ENCODE measurements around the gene YARS1.
A peak's percentile ranks its signal among the peaks of the same experiment; 100 is the strongest.

YARS1 gene

DNA sequence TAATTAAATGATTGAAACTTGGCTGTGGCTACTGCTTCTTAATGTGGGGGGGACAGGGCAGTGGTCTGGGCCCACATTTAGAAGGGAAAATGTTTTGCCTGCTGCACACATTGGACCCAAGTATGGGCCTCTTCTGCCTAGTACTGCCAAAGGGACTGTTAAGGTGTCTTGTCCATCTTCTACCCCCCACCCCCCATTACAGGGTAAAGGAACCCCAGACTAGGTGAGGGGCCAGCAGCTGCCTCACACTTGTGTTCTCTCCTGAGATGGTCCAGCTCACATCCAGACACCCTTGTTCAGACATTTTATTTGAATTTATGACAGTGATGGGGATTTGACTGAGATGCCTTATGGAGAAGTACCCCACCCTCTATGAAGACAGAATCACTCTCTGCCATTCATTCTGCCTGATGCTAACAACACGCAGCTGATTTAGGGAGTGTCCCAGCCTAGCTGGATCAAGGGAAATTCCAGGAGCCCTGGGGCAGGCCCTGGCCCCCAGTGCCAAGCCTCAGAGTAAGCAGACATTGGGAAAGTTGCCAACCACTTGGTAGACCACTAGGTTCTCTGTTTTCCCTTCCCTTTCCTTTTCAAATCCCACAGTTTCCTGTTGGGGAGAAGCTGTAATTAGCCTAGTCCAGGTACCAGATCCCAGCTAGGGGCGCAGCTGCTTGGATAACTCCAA, 42.1 kb downstream of the YARS1 start:
- ATAC-seq (no peak), DNase-seq (ENCODE audit: low spot score in 2 of 2) (no peak)
- peaks cover 71% of the 10 kb centered on the region for H3K36me3 Mint-ChIP-seq
- H3K4me3 Mint-ChIP-seq: no peak overlapping the region
- H3K4me1 Mint-ChIP-seq: peaks cover 25% of the 10 kb centered on the region
- H3K27ac Mint-ChIP-seq: peak overlapping the region; percentile 74
- no peaks in the 10 kb centered on the region for H3K9me3 Mint-ChIP-seq

DNA sequence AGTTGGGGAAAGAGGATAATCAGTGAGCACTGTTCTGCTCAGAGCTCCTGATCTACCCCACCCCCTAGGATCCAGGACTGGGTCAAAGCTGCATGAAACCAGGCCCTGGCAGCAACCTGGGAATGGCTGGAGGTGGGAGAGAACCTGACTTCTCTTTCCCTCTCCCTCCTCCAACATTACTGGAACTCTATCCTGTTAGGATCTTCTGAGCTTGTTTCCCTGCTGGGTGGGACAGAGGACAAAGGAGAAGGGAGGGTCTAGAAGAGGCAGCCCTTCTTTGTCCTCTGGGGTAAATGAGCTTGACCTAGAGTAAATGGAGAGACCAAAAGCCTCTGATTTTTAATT, 42.7 kb downstream of the YARS1 start:
- peaks cover 25% of the 10 kb centered on the region for H3K4me1 Mint-ChIP-seq
- ATAC-seq (no peak), DNase-seq (ENCODE audit: low spot score in 2 of 2) (no peak)
- peak overlapping the region; percentile 80 for H3K27ac Mint-ChIP-seq
- H3K36me3 Mint-ChIP-seq: peaks cover 64% of the 10 kb centered on the region
- H3K9me3 Mint-ChIP-seq: no peaks in the 10 kb centered on the region
- H3K4me3 Mint-ChIP-seq: no peak overlapping the region

GRCh38 chr1:32773764-32774463, 43.2 kb downstream of the YARS1 start:
- no peak for ATAC-seq
- H3K36me3 Mint-ChIP-seq: peaks cover 59% of the 10 kb centered on the region
- H3K27ac Mint-ChIP-seq: peak overlapping the region; percentile 80
- H3K4me1 Mint-ChIP-seq: peaks cover 25% of the 10 kb centered on the region
- no peak for DNase-seq (ENCODE audit: low spot score in 2 of 2)
- H3K9me3 Mint-ChIP-seq: no peaks in the 10 kb centered on the region
- no peak overlapping the region for H3K4me3 Mint-ChIP-seq

GRCh38 chr1:32773018-32773763, 44.0 kb downstream of the YARS1 start:
- peaks cover 52% of the 10 kb centered on the region for H3K36me3 Mint-ChIP-seq
- no peaks in the 10 kb centered on the region for H3K9me3 Mint-ChIP-seq
- peaks cover 25% of the 10 kb centered on the region for H3K4me1 Mint-ChIP-seq
- DNase-seq (ENCODE audit: low spot score in 2 of 2): peak; percentile 70 to 83
- H3K27ac Mint-ChIP-seq: peak overlapping the region; percentile 34
- no peak overlapping the region for H3K4me3 Mint-ChIP-seq
- peak; percentile 81 for ATAC-seq

GRCh38 chr1:32772281-32773017, 44.7 kb downstream of the YARS1 start:
- no peak for ATAC-seq
- no peak overlapping the region for H3K4me3 Mint-ChIP-seq
- H3K4me1 Mint-ChIP-seq: peaks cover 25% of the 10 kb centered on the region
- peaks cover 44% of the 10 kb centered on the region for H3K36me3 Mint-ChIP-seq
- peak overlapping the region; percentile 34 for H3K27ac Mint-ChIP-seq
- no peaks in the 10 kb centered on the region for H3K9me3 Mint-ChIP-seq
- no peak for DNase-seq (ENCODE audit: low spot score in 2 of 2)

DNA sequence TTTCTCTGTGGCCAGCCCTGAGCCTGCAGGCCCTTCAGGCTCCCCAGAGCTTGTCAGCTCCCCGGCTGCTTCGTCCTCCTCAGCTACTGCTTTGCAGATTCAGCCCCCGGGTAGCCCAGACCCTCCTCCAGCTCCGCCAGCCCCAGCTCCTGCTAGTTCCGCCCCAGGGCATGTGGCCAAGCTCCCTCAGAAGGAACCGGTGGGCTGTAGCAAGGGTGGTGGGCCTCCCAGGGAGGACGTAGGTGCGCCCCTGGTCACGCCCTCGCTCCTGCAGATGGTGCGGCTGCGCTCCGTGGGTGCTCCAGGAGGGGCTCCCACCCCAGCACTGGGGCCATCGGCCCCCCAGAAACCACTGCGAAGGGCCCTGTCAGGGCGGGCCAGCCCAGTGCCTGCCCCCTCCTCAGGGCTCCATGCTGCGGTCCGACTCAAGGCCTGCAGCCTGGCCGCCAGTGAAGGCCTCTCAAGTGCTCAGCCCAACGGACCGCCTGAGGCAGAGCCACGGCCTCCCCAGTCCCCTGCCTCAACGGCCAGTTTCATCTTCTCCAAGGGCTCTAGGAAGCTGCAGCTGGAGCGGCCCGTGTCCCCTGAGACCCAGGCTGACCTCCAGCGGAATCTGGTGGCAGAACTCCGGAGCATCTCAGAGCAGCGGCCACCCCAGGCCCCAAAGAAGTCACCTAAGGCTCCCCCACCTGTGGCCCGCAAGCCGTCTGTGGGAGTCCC, 45.4 kb downstream of the YARS1 start:
- DNase-seq (ENCODE audit: low spot score in 2 of 2) (no peak), ATAC-seq (no peak)
- no peak overlapping the region for H3K27ac Mint-ChIP-seq
- peaks cover 38% of the 10 kb centered on the region for H3K36me3 Mint-ChIP-seq
- H3K9me3 Mint-ChIP-seq: no peaks in the 10 kb centered on the region
- H3K4me3 Mint-ChIP-seq: no peak overlapping the region
- peaks cover 25% of the 10 kb centered on the region for H3K4me1 Mint-ChIP-seq

GRCh38 chr1:32770741-32771548, 46.2 kb downstream of the YARS1 start:
- Mint-ChIP-seq H3K4me1 (peaks cover 24% of the 10 kb centered on the region), H3K36me3 (peaks cover 30% of the 10 kb centered on the region), H3K27ac (no peak overlapping the region), H3K9me3 (no peaks in the 10 kb centered on the region), H3K4me3 (no peak overlapping the region)
- no peak for ATAC-seq
- DNase-seq (ENCODE audit: low spot score in 2 of 2): no peak

GRCh38 chr1:32770221-32770731, 46.9 kb downstream of the YARS1 start:
- H3K36me3 Mint-ChIP-seq: peaks cover 23% of the 10 kb centered on the region
- no peak overlapping the region for H3K4me3 Mint-ChIP-seq
- ATAC-seq (no peak), DNase-seq (ENCODE audit: low spot score in 2 of 2) (no peak)
- H3K4me1 Mint-ChIP-seq: peaks cover 20% of the 10 kb centered on the region
- H3K27ac Mint-ChIP-seq: no peak overlapping the region
- H3K9me3 Mint-ChIP-seq: no peaks in the 10 kb centered on the region

DNA sequence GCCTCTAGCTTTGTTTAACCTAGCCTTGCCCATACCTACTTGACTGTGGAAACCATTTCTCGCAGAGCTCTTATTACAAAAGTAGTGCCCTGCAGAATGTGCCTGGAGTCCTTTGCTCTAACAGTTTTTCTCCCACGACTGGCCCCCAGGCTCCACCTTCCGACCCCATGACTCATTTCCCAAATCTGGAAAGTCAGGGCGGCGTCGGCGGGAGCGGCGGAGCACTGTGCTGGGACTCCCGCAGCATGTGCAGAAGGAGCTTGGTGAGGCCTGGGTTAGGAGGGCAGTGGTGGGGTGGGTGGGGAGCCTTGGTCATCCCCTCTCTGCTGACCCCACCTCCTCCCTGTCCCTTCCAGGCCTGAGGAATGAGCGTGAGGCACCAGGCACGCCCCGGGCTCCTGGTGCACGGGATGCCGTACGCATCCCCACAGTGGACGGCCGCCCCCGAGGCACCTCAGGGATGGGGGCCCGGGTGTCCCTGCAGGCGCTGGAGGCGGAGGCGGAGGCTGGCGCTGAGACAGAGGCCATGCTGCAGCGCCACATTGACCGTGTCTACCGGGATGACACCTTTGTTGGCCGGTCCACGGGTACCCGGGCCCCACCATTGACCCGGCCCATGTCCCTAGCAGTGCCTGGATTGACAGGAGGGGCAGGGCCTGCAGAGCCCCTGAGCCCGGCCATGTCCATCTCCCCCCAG, 47.5 kb downstream of the YARS1 start:
- Mint-ChIP-seq H3K36me3 (peaks cover 18% of the 10 kb centered on the region), H3K4me3 (no peak overlapping the region), H3K4me1 (peaks cover 20% of the 10 kb centered on the region), H3K27ac (no peak overlapping the region), H3K9me3 (no peaks in the 10 kb centered on the region)
- no peak for ATAC-seq
- no peak for DNase-seq (ENCODE audit: low spot score in 2 of 2)

DNA sequence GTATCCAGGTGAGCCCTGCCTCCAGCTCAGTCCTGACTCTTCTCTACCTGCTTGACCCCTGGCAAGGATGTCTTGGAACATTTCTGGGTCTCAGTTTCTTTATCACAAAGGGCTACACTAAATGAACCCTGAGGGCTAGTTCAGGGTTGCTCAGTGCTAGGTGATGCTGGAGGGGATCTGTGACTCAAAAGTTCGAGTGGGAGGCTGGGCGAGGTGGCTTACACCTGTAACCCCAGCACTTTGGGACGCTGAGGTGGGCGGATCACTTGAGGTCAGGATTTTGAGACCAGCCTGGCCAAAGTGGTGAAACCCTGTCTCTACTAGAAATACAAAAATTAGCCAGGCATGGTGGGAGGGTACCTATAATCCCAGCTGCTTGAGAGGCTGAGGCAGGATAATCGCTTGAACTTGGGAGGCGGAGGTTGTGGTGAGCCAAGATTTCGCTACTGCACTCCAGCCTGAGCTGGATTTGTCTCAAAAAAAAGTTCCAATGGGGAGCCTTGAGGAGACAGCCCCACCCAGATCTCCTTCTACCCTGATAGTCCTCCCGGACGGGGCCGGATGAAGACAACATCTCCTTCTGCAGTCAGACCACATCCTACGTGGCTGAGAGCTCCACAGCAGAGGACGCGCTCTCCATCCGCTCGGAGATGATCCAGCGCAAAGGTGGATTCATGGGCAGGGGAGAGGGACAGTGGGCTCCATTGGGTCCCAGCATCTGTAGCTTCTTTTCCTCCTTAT, 48.9 kb downstream of the YARS1 start:
- ATAC-seq: no peak
- H3K4me3 Mint-ChIP-seq: no peak overlapping the region
- peaks cover 10% of the 10 kb centered on the region for H3K4me1 Mint-ChIP-seq
- H3K27ac Mint-ChIP-seq: no peak overlapping the region
- no peaks in the 10 kb centered on the region for H3K9me3 Mint-ChIP-seq
- peaks cover 10% of the 10 kb centered on the region for H3K36me3 Mint-ChIP-seq
- no peak for DNase-seq (ENCODE audit: low spot score in 2 of 2)

DNA sequence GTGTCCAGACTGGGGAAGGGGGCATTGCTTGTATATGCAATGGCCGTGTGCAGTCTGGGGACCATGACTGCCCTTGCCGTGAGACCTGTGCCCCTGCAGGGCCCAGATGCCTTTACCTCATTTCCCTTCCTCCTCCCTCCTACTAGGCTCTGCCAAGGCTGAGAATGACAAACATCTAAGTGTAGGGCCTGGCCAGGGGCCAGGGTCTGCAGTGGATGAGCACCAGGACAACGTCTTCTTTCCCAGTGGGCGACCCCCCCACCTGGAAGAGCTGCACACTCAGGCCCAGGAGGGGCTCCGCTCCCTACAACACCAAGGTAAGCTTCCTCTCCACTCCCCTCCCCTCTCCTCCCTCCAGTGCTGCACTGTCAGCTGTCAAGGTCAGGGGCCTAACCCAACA, 49.5 kb downstream of the YARS1 start:
- H3K36me3 Mint-ChIP-seq: peaks cover 3% of the 10 kb centered on the region

DNA sequence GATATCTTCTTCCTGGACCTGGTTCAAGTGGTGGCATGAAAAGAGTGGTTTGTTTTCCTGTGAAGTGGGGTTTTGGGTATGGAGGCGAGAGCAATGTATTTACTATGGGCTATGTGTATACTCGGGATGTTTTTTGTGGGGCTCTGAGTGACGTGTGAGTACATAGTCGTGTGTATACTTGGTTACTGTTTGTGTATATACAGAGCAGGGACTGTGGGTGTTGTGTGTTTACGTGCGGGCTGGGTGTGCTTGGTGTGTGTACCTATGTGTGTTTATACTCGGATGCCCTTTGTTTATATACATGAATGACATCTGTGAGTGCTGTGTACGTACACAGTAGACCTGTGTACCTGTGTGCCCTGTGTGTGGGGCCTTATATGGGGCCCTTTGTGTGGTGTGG, 50.0 kb downstream of the YARS1 start:
- ATAC-seq: no peak
- Mint-ChIP-seq H3K4me3 (no peak overlapping the region), H3K4me1 (peaks cover 7% of the 10 kb centered on the region), H3K27ac (no peak overlapping the region), H3K9me3 (no peaks in the 10 kb centered on the region), H3K36me3 (no peaks in the 10 kb centered on the region)
- no peak for DNase-seq (ENCODE audit: low spot score in 2 of 2)

More for the DNA sequence above, 49.5 kb downstream of the YARS1 start:
- ATAC-seq (no peak), DNase-seq (ENCODE audit: low spot score in 2 of 2) (no peak)
- H3K9me3 Mint-ChIP-seq: no peaks in the 10 kb centered on the region
- no peak overlapping the region for H3K27ac Mint-ChIP-seq
- no peak overlapping the region for H3K4me3 Mint-ChIP-seq
- H3K4me1 Mint-ChIP-seq: peaks cover 7% of the 10 kb centered on the region

DNA sequence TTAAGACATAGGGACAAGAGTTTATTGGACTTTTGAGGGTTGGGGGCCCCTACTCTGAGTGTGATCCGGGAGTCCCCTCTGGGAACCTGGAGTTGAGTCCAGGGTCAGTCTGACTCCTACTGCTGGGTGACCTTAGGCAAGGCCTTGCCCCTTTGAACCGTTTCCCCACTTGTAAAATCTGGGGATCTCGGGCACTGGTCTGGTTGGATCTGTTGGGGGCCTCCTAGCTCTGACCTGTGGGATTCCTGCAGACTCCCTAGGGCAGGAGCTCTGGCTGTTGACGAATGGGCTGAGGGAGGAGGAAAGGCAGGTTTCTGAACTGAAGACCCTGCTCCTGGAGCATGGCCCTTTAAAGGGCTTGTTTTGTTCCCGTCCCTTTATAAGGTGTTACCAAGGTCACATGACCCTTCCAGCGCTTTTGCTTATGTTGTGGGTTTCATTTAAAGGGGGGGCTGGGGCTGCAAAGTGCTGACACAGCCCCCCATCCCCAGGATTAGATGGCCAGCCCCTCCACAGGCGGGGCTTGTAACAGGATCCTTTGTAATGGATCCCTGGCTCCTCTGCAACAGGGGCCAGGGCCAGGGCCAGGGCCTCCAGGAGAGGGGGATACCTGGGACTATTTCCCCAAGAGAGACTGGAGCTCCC, 50.7 kb downstream of the YARS1 start:
- ATAC-seq (no peak), DNase-seq (ENCODE audit: low spot score in 2 of 2) (no peak)
- no peak overlapping the region for H3K4me3 Mint-ChIP-seq
- H3K9me3 Mint-ChIP-seq: no peaks in the 10 kb centered on the region
- H3K4me1 Mint-ChIP-seq: peaks cover 14% of the 10 kb centered on the region
- H3K27ac Mint-ChIP-seq: no peak overlapping the region
- no peaks in the 10 kb centered on the region for H3K36me3 Mint-ChIP-seq
